LNCaP clone FGC (cell line): Measurements from ENCODE around the gene BRIP1.
"Not testable (repeated sequence)": the region's sequence is repeated elsewhere in the genome, so short reads cannot be mapped to it uniquely, and the experiment has no call there.

ENCODE experiments used
- DNase-seq: peaks from one replicate; pipeline ENCODE4 v3.0.0-alpha.2; 2011; ENCODE audit warnings: low read depth
- H3K4me3 ChIP-seq: 2 replicates; pipeline ENCODE4 v1.5.1; 2011; ENCODE audit warnings: mild to moderate bottlenecking, low read depth, low read length, control low read depth
- CTCF ChIP-seq: IDR thresholded peaks from 2 replicates; pipeline ENCODE4 v1.5.1; 2012; ENCODE audit warnings: mild to moderate bottlenecking; ENCODE audit not compliant: control insufficient read depth, insufficient read depth; ENCODE audit errors: extremely low read depth

BRIP1 gene

GRCh38 chr17:61832463-61832862 is 30.9 kb downstream of the BRIP1 start:
- no peak for TF ChIP-seq CTCF
- H3K4me3 ChIP-seq, result no peak overlapping the region
- DNase-seq, result no peak

GRCh38 chr17:61831099-61831498 is 32.2 kb downstream of the BRIP1 start:
- H3K4me3 ChIP-seq, result no peak overlapping the region
- DNase-seq, result no peak
- TF ChIP-seq CTCF, result no peak

GRCh38 chr17:61828694-61829093 is 34.6 kb downstream of the BRIP1 start:
- DNase-seq, result no peak
- no peak overlapping the region for H3K4me3 ChIP-seq
- TF ChIP-seq CTCF, result no peak

- H3K4me3 ChIP-seq, result no peak overlapping the region
- no peak for DNase-seq
- TF ChIP-seq CTCF, result no peak
Observed at GRCh38 chr17:61827649-61828395, 35.5 kb downstream of the BRIP1 start.

GRCh38 chr17:61826866-61827265 is 36.5 kb downstream of the BRIP1 start:
- H3K4me3 ChIP-seq, DNase-seq: not testable (repeated sequence)

GRCh38 chr17:61826198-61826597 is 37.1 kb downstream of the BRIP1 start:
- not testable (repeated sequence) for DNase-seq, H3K4me3 ChIP-seq

- TF ChIP-seq CTCF, result no peak
- no peak for DNase-seq
- no peak overlapping the region for H3K4me3 ChIP-seq
Observed at GRCh38 chr17:61825448-61826137, 37.7 kb downstream of the BRIP1 start.
